PC-9 (cell line): ENCODE results near the gene UBTD2. TPM values are rescaled to one million over a fixed set of nuclear protein-coding genes. Genes with fewer than 3 reads are reported as not detected.

Source experiments
- BruUV-seq: library from RNA; stranded (reverse); fragments of 400-500 nt; replicated peaks from 2 replicates; lab custom pipeline; 2021; lab: Mats Ljungman, UMichigan
- CTCF ChIA-PET: fragments of 300-600 bp; sonication (Branson Sonifier 250); formaldehyde crosslinking; loops from one replicate; lab custom pipeline; 2022; ENCODE audit warnings: antibody characterized with exemption; lab: Charles Lee
- POLR2A ChIA-PET: fragments of 300-600 bp; sonication (Branson Sonifier 250); formaldehyde crosslinking; loops from one replicate; lab custom pipeline; 2022; ENCODE audit warnings: antibody characterized with exemption; ENCODE audit not compliant: unreplicated experiment; lab: Charles Lee
- DNase-seq, 2 experiments: peaks; one replicate each; pipeline versions ENCODE4 v3.0.0 to v3.0.0-alpha.2; 2015 to 2022; ENCODE audit warnings: mixed read lengths in 1 of 2
- H2AFZ ChIP-seq: fragments of 200-600 bp; sonication (generic); 2 replicates; pipeline ENCODE4 v1.8.1; 2017; ENCODE audit warnings: antibody characterized with exemption
- H3F3A ChIP-seq: fragments of 200-600 bp; sonication (generic); 2 replicates; pipeline ENCODE4 v1.8.1; 2017; ENCODE audit warnings: antibody characterized with exemption, mild to moderate bottlenecking, low read depth; ENCODE audit not compliant: insufficient read depth
- H3K27ac ChIP-seq: fragments of 200-600 bp; sonication (generic); 2 replicates; pipeline ENCODE4 v1.6.1; 2016; ENCODE audit warnings: mixed run types
- H3K27me3 ChIP-seq: fragments of 200-600 bp; sonication (generic); 2 replicates; pipeline ENCODE4 v1.6.1; 2016; ENCODE audit warnings: low read depth, mixed run types; ENCODE audit not compliant: insufficient read depth
- H3K36me3 ChIP-seq: fragments of 200-600 bp; sonication (generic); 2 replicates; pipeline ENCODE4 v1.6.1; 2016; ENCODE audit warnings: low read depth, mixed run types
- H3K4me1 ChIP-seq: fragments of 200-600 bp; sonication (generic); replicated peaks from 2 replicates; pipeline ENCODE4 v1.6.1; 2016; ENCODE audit warnings: mixed run types; ENCODE audit not compliant: insufficient read depth
- H3K4me2 ChIP-seq: fragments of 200-600 bp; sonication (generic); 2 replicates; pipeline ENCODE4 v1.6.1; 2017; ENCODE audit warnings: mixed run types
- H3K4me3 ChIP-seq: fragments of 200-600 bp; sonication (generic); 2 replicates; pipeline ENCODE4 v1.6.1; 2016; ENCODE audit warnings: mixed run types
- H3K79me2 ChIP-seq: fragments of 200-600 bp; sonication (generic); 2 replicates; pipeline ENCODE4 v1.6.1; 2017; ENCODE audit warnings: low read depth, mixed run types
- H3K9me2 ChIP-seq: fragments of 200-600 bp; sonication (generic); 2 replicates; pipeline ENCODE4 v1.8.1; 2017; ENCODE audit warnings: mild to moderate bottlenecking; ENCODE audit not compliant: insufficient read depth
- H3K9me3 ChIP-seq: fragments of 200-600 bp; sonication (generic); 2 replicates; pipeline ENCODE4 v1.8.1; 2016; ENCODE audit warnings: low read depth; ENCODE audit not compliant: insufficient read depth
- H4K20me1 ChIP-seq: fragments of 200-600 bp; sonication (generic); 2 replicates; pipeline ENCODE4 v1.8.1; 2017; ENCODE audit not compliant: insufficient read depth
- EZH2 ChIP-seq: fragments of 200-600 bp; sonication (generic); IDR thresholded peaks from 2 replicates; pipeline ENCODE4 v1.8.0; 2017; ENCODE audit warnings: antibody characterized with exemption, low read depth
- intact Hi-C: fragments of 100-400 bp; cut with micrococcal nuclease; formaldehyde crosslinking; loops from one replicate; pipeline ENCODE4 v1.10.0; 2022; ENCODE audit not compliant: unreplicated experiment
- total RNA-seq: library from RNA; stranded (reverse); gene quantifications from 2 replicates; pipeline ENCODE4 v1.2.3, GENCODE V29; 2021
- TF ChIP-seq, protein P1 (sequence below): fragments of 200-600 bp; sonication (generic); conservative IDR thresholded peaks from 2 replicates; pipeline ENCODE4 v1.6.1; 2017; ENCODE audit warnings: mixed run types, antibody characterized with exemption, mild to moderate bottlenecking, moderate library complexity

Gene UBTD2
- total RNA-seq, 1 experiment from 2014 or later, result 21.7 TPM

DNA sequence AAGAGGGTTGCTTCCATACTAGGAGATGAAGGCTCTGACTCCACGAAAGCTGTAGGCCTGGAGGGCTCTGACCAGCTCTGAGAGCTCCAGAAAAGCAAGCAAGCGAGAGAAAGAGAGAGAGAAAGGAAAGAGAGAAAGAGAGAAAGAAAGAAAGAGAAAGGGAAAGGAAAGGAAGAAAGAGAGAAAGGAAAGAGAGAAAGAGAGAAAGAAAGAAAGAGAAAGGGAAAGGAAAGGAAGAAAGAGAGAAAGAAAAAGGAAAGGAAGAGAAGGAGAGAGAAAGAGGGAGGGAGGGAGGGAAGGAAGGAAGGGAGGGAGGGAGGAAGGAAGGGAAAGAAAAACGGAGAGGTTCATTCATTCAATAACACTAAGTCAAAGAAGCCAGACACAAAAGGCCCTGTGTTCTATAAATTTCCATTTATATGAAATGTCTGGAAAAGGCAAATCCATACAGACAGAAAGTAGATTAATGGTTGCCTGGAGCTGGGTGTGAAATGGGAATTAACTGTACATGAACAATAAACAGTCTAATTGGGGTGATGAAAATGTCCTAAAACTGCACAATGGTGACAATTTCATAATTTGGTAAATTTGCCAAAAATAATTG lies 93.8 kb downstream of the UBTD2 start:
- peaks cover 20% of the 10 kb centered on the region for H3K79me2 ChIP-seq
- H3K4me2 ChIP-seq, result no peak overlapping the region
- H3K4me1 ChIP-seq, result peaks cover 21% of the 10 kb centered on the region
- peaks cover 4% of the 10 kb centered on the region; the same call in 1 of the 2 replicates for H4K20me1 ChIP-seq
- intact Hi-C loops, result loop anchor here (2.0 to 5.0 kb wide), 5 partner anchors 93 to 771 kb away; partner anchors contain the start of genes FBXW11, FGF18, SH3PXD2B and UBTD2
- peaks cover 24% of the 10 kb centered on the region for H3F3A ChIP-seq
- ChIA-PET POLR2A (no interaction called here), CTCF (interaction anchor here (0.6 to 1.1 kb wide), 4 partner anchors 15 to 200 kb away, joined by 3 to 13 read pairs (median 7); no protein-coding TSS in a partner anchor)
- H2AFZ ChIP-seq, result no peak overlapping the region
- no peaks in the 10 kb centered on the region for H3K9me2 ChIP-seq
- no peaks in the 10 kb centered on the region for H3K36me3 ChIP-seq
- H3K4me3 ChIP-seq, result no peak overlapping the region
- TF ChIP-seq, protein P1, sequence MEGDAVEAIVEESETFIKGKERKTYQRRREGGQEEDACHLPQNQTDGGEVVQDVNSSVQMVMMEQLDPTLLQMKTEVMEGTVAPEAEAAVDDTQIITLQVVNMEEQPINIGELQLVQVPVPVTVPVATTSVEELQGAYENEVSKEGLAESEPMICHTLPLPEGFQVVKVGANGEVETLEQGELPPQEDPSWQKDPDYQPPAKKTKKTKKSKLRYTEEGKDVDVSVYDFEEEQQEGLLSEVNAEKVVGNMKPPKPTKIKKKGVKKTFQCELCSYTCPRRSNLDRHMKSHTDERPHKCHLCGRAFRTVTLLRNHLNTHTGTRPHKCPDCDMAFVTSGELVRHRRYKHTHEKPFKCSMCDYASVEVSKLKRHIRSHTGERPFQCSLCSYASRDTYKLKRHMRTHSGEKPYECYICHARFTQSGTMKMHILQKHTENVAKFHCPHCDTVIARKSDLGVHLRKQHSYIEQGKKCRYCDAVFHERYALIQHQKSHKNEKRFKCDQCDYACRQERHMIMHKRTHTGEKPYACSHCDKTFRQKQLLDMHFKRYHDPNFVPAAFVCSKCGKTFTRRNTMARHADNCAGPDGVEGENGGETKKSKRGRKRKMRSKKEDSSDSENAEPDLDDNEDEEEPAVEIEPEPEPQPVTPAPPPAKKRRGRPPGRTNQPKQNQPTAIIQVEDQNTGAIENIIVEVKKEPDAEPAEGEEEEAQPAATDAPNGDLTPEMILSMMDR, result no peak
- TF ChIP-seq EZH2, result no peak
- H3K27ac ChIP-seq, result no peak overlapping the region
- DNase-seq, result no peak
- BruUV-seq, result no TSS peak
- no peaks in the 10 kb centered on the region for H3K9me3 ChIP-seq
- no peaks in the 10 kb centered on the region for H3K27me3 ChIP-seq

DNA sequence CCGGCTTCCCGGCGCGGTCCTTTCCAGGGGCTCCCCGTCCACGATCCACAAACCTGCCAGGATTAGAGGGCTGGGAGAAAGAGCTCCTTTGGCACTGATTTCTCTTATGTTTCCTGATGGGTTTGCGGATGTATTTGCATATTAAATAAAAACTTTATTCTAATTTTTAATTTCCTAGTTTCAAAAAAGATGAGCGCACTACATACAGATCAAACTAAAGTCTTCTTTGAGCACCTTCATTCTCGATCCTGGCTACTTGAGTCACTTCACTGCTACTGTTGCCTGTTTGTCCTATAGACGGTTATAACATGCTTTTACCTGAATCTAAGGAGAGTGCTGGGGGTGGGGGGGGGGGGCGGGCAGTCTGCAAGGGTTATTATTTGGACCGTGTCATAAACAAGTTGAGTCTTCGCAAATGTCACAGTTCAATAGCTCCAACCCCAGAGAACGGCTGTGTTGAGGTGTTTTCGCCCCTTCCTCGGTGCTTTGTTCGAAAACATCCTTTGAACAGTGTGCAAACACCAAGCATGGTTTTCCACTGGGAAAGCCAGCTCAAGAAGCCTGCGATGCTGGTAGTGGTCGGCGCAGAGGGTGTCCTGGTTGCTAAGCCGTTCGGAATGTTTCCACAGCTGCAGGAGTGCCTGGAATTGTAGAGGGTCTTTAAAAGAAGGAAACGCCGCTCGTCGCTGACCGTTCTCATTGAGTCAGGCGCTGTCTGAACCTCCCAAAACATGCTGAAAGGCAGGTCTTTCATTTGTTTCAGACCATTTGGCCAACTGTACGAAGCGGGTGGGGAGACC lies 94.5 kb downstream of the UBTD2 start:
- peak overlapping the region; percentile 84 for H3K4me2 ChIP-seq
- H3K27me3 ChIP-seq, result no peaks in the 10 kb centered on the region
- no peaks in the 10 kb centered on the region for H3K36me3 ChIP-seq
- H4K20me1 ChIP-seq, result peaks cover 4% of the 10 kb centered on the region; the same call in 1 of the 2 replicates
- TF ChIP-seq, protein P1, result peak; percentile 4; the same call in 1 of the 2 replicates
- no peak for TF ChIP-seq EZH2
- BruUV-seq, result no TSS peak
- H3K4me1 ChIP-seq, result peaks cover 21% of the 10 kb centered on the region
- H3K9me2 ChIP-seq, result no peaks in the 10 kb centered on the region
- CTCF ChIA-PET, result interaction anchor here (0.6 to 1.1 kb wide), 5 partner anchors 14 to 199 kb away, joined by 3 to 13 read pairs (median 5); no protein-coding TSS in a partner anchor
- DNase-seq, result no peak
- H3K4me3 ChIP-seq, result peak overlapping the region; percentile 67; the same call in 1 of the 2 replicates
- intact Hi-C loops, result loop anchor here (1.0 to 5.0 kb wide), 7 partner anchors 82 to 770 kb away; partner anchors contain the start of genes FBXW11, FGF18, SH3PXD2B and UBTD2
- no peak overlapping the region for H3K27ac ChIP-seq
- POLR2A ChIA-PET, result interaction anchor here (0.7 to 1.2 kb wide), 3 partner anchors 15 to 131 kb away, joined by 3 to 4 read pairs (median 4); partner anchors contain the start of gene UBTD2
- H3K79me2 ChIP-seq, result peaks cover 27% of the 10 kb centered on the region
- H3K9me3 ChIP-seq, result no peaks in the 10 kb centered on the region
- H2AFZ ChIP-seq, result peak overlapping the region; percentile 94
- H3F3A ChIP-seq, result peaks cover 25% of the 10 kb centered on the region
